Measurements from ENCODE around the gene IL4I1. TPM values are rescaled to one million over a fixed set of nuclear protein-coding genes. Genes with fewer than 3 reads are reported as not detected.

The IL4I1 gene
- total RNA-seq, 1 donor from 2014 or later, result 0.90 TPM

- peak; percentile 96 for DNase-seq (ENCODE audit: low spot score)
- TF ChIP-seq CTCF (IDR thresholded peaks at IDR 0.05; ENCODE audit: unreplicated experiment), result no peak
- Mint-ChIP-seq H3K4me3 (ENCODE audit: unreplicated experiment) (no peak overlapping the region), H3K4me1 (ENCODE audit: unreplicated experiment) (peaks cover 31% of the 10 kb centered on the region), H3K36me3 (ENCODE audit: low read depth, unreplicated experiment) (peaks cover 16% of the 10 kb centered on the region), H3K9me3 (ENCODE audit: unreplicated experiment) (no peaks in the 10 kb centered on the region), H3K27me3 (ENCODE audit: unreplicated experiment) (peaks cover 26% of the 10 kb centered on the region), H3K27ac (ENCODE audit: unreplicated experiment) (no peak overlapping the region)
Observed at GRCh38 chr19:49876422-49877019, 20.2 kb downstream of the IL4I1 start.

GRCh38 chr19:49875857-49876421, 20.7 kb downstream of the IL4I1 start:
- Mint-ChIP-seq H3K9me3 (ENCODE audit: unreplicated experiment) (no peaks in the 10 kb centered on the region), H3K27ac (ENCODE audit: unreplicated experiment) (no peak overlapping the region), H3K36me3 (ENCODE audit: low read depth, unreplicated experiment) (peaks cover 13% of the 10 kb centered on the region), H3K4me3 (ENCODE audit: unreplicated experiment) (no peak overlapping the region), H3K27me3 (ENCODE audit: unreplicated experiment) (peaks cover 24% of the 10 kb centered on the region), H3K4me1 (ENCODE audit: unreplicated experiment) (peaks cover 31% of the 10 kb centered on the region)
- peak; percentile 58 for DNase-seq (ENCODE audit: low spot score)
- no peak for TF ChIP-seq CTCF (IDR thresholded peaks at IDR 0.05; ENCODE audit: unreplicated experiment)

GRCh38 chr19:49875177-49875576, 21.5 kb downstream of the IL4I1 start:
- Mint-ChIP-seq H3K4me1 (ENCODE audit: unreplicated experiment) (peaks cover 35% of the 10 kb centered on the region), H3K4me3 (ENCODE audit: unreplicated experiment) (no peak overlapping the region), H3K27ac (ENCODE audit: unreplicated experiment) (no peak overlapping the region), H3K36me3 (ENCODE audit: low read depth, unreplicated experiment) (peaks cover 13% of the 10 kb centered on the region), H3K27me3 (ENCODE audit: unreplicated experiment) (peaks cover 26% of the 10 kb centered on the region), H3K9me3 (ENCODE audit: unreplicated experiment) (no peaks in the 10 kb centered on the region)
- DNase-seq (ENCODE audit: low spot score), result no peak
- TF ChIP-seq CTCF (IDR thresholded peaks at IDR 0.05; ENCODE audit: unreplicated experiment), result no peak

- Mint-ChIP-seq H3K27me3 (ENCODE audit: unreplicated experiment) (peaks cover 27% of the 10 kb centered on the region), H3K9me3 (ENCODE audit: unreplicated experiment) (no peaks in the 10 kb centered on the region), H3K4me3 (ENCODE audit: unreplicated experiment) (peak overlapping the region; percentile 56), H3K27ac (ENCODE audit: unreplicated experiment) (peak overlapping the region; percentile 24), H3K4me1 (ENCODE audit: unreplicated experiment) (peaks cover 36% of the 10 kb centered on the region), H3K36me3 (ENCODE audit: low read depth, unreplicated experiment) (peaks cover 13% of the 10 kb centered on the region)
- DNase-seq (ENCODE audit: low spot score), result no peak
- no peak for TF ChIP-seq CTCF (IDR thresholded peaks at IDR 0.05; ENCODE audit: unreplicated experiment)
Observed at GRCh38 chr19:49874503-49875157, 22.1 kb downstream of the IL4I1 start.

- no peak for DNase-seq (ENCODE audit: low spot score)
- Mint-ChIP-seq H3K4me3 (ENCODE audit: unreplicated experiment) (peak overlapping the region; percentile 56), H3K4me1 (ENCODE audit: unreplicated experiment) (peaks cover 32% of the 10 kb centered on the region), H3K27ac (ENCODE audit: unreplicated experiment) (peak overlapping the region; percentile 48), H3K27me3 (ENCODE audit: unreplicated experiment) (peaks cover 26% of the 10 kb centered on the region), H3K36me3 (ENCODE audit: low read depth, unreplicated experiment) (peaks cover 6% of the 10 kb centered on the region), H3K9me3 (ENCODE audit: unreplicated experiment) (no peaks in the 10 kb centered on the region)
- TF ChIP-seq CTCF (IDR thresholded peaks at IDR 0.05; ENCODE audit: unreplicated experiment), result no peak
Observed at GRCh38 chr19:49873834-49874233, 22.9 kb downstream of the IL4I1 start.

Data from endothelial cell (in vitro differentiated cells).